Fibroblast of peridontal ligament (primary cell): ENCODE results near the gene BCL2L13.
"Not testable (repeated sequence)": the region's sequence is repeated elsewhere in the genome, so short reads cannot be mapped to it uniquely, and the experiment has no call there.

Experiments used
- DNase-seq: peaks from one replicate; pipeline ENCODE4 v3.0.0-alpha.2; 2010; ENCODE audit errors: extremely low read depth

BCL2L13 gene

GRCh38 chr22:17761138-17761488, 122.6 kb downstream of the BCL2L13 start:
- no peak for DNase-seq

- not testable (repeated sequence) for DNase-seq
These were observed 124.9 kb downstream of the BCL2L13 start for GRCh38 chr22:17763442-17763841.

- no peak for DNase-seq
These were observed 125.5 kb downstream of the BCL2L13 start for GRCh38 chr22:17764036-17764435.

- not testable (repeated sequence) for DNase-seq
These were observed 126.3 kb downstream of the BCL2L13 start for GRCh38 chr22:17764852-17765251.

GRCh38 chr22:17767233-17768065, 128.9 kb downstream of the BCL2L13 start:
- DNase-seq: no peak

GRCh38 chr22:17769013-17769715, 130.6 kb downstream of the BCL2L13 start:
- no peak for DNase-seq

GRCh38 chr22:17769716-17770082, 131.1 kb downstream of the BCL2L13 start:
- no peak for DNase-seq

GRCh38 chr22:17770180-17771077, 131.9 kb downstream of the BCL2L13 start:
- no peak for DNase-seq

GRCh38 chr22:17772249-17772957, 133.8 kb downstream of the BCL2L13 start:
- DNase-seq: no peak

- DNase-seq: no peak
These were observed 134.5 kb downstream of the BCL2L13 start for GRCh38 chr22:17772958-17773605.

- DNase-seq: no peak
These were observed 135.1 kb downstream of the BCL2L13 start for GRCh38 chr22:17773606-17774205.

GRCh38 chr22:17774206-17774925, 135.8 kb downstream of the BCL2L13 start, which contains the start of gene BID:
TSS of gene BID (minus strand) at chr22:17774469. CDS start at chr22:17750116, 24,353 bp downstream.
- DNase-seq: peak; percentile 16

GRCh38 chr22:17774926-17775685, 136.5 kb downstream of the BCL2L13 start:
- no peak for DNase-seq

GRCh38 chr22:17775781-17776465, 137.4 kb downstream of the BCL2L13 start:
- no peak for DNase-seq

- no peak for DNase-seq
These were observed 138.6 kb downstream of the BCL2L13 start for GRCh38 chr22:17777005-17777716.

GRCh38 chr22:17777717-17778044, 139.1 kb downstream of the BCL2L13 start:
- no peak for DNase-seq

GRCh38 chr22:17778412-17778976, 139.9 kb downstream of the BCL2L13 start:
- DNase-seq: no peak
